ENCODE results near the gene MYRIP.

Gene MYRIP

DNA sequence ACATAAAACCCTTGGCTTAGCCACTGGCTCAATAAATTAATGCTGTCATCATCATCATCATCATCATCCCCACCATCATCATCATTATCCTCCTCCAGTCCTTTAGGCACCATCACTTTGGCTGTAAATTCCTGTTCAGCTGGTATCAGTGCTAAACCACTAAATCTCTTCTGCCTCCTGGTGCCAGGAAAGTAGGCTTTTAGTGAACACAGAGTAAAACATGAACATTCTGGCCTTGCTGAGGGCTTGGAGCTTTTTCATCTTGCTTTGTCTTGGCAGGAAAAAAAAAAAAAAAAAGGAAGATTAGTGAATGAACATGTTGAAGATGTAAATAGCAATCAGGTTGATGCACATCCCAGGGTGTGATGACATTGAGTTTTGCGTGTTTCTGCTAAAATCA is 432.8 kb downstream of the MYRIP start:
- TF ChIP-seq, protein P1, sequence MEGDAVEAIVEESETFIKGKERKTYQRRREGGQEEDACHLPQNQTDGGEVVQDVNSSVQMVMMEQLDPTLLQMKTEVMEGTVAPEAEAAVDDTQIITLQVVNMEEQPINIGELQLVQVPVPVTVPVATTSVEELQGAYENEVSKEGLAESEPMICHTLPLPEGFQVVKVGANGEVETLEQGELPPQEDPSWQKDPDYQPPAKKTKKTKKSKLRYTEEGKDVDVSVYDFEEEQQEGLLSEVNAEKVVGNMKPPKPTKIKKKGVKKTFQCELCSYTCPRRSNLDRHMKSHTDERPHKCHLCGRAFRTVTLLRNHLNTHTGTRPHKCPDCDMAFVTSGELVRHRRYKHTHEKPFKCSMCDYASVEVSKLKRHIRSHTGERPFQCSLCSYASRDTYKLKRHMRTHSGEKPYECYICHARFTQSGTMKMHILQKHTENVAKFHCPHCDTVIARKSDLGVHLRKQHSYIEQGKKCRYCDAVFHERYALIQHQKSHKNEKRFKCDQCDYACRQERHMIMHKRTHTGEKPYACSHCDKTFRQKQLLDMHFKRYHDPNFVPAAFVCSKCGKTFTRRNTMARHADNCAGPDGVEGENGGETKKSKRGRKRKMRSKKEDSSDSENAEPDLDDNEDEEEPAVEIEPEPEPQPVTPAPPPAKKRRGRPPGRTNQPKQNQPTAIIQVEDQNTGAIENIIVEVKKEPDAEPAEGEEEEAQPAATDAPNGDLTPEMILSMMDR (IDR thresholded peaks at IDR 0.05; ENCODE audit: low read depth, low read length) = no peak
- DNase-seq (ENCODE audit: extremely low read depth, low read depth) = no peak

DNA sequence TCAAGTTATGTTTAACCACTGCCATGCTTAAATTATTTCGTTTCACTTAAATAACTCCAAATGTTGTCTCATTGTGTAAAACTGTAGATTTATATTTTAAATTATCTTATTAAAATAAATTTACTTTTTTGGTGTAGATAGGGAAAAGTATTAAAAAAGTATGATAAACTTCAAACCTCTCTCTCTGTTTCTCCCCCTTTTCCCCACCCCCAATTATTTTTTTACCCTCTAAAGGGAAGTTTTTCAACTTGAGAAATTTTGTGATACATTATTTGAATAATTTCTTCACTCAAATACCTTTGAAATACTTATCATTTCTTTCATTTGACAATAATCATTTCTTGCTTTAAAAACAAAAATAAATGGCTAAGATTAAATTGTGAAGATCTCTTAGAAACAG is 433.2 kb downstream of the MYRIP start:
- TF ChIP-seq, protein P1 (IDR thresholded peaks at IDR 0.05; ENCODE audit: low read depth, low read length) = no peak
- DNase-seq (ENCODE audit: extremely low read depth, low read depth) = no peak

DNA sequence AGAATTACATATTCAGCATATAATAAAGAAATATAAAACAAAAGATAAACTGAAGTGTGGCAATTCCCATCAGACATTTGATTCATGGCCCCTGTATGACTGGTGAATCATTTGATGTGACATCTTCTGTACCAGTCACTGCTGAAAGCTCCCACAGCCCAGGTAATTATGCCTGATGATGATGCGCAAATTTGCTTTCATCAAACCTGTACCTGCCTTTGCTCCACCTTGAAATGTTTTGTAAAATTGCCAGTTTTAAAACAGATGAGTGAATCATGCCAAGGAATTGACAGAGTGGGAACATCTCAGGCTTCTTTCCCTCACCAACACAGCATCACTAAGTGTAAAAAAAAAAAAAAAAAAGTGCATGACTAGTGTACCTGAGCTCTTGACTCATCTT is 433.6 kb downstream of the MYRIP start:
- TF ChIP-seq, protein P1 (IDR thresholded peaks at IDR 0.05; ENCODE audit: low read depth, low read length) = no peak
- DNase-seq (ENCODE audit: extremely low read depth, low read depth) = no peak

DNA sequence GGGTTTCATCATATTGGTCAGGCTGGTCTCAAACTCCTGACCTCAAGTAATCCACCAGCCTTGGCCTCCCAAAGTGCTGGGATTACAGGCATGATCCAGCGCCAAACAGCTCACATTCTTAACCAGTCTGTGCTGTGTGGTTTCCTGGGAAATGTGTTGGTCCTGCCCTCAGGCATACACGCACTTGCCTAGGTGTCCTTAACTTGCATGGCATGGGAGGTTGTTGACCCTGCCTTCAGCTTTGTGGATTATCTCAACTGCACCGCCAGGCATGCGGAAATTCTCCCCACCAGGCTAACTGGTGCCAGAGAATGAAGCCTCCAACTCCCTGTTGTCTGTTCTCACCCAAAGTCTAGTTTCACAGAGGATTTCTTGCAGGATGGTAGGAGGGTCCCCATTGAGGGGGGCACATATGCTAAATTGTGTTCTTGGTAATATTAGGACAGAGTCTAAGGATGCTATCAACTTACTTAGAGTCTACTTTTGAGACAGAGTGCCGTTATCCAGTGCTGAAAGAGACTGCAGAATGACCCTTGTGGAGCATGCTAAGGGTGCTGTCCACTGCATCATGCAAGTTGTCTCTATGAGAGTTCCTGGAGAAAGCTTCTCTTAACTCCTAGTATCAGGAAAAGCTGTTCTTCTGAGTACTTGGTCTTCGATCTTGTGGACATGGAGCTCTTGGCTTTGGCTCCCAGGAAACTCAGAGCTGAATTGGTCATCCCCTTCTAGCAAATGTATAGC is 438.5 kb downstream of the MYRIP start:
- no peak for DNase-seq (ENCODE audit: extremely low read depth, low read depth)
- TF ChIP-seq, protein P1 (IDR thresholded peaks at IDR 0.05; ENCODE audit: low read depth, low read length) = no peak

DNA sequence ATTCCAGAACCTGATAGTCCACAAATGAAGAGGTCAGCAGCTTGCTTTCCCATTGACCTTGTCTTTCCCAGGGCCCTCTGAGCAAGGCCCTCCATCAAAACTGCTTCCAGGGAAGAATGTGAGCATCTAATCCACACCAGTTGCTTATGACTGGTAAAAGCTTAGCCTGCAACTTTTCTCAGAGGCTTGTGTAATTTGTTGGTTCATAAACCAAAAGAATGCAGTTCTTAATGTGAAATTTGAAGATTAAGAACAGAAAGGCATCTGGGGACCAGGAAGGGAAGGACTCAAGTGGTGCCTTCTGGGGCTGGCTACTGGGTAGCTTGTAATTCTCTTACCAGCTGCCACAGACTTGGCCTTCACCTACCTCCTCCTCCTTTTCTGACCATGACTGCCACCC is 439.2 kb downstream of the MYRIP start:
- DNase-seq (ENCODE audit: extremely low read depth, low read depth) = no peak
- TF ChIP-seq, protein P1 (IDR thresholded peaks at IDR 0.05; ENCODE audit: low read depth, low read length) = no peak

DNA sequence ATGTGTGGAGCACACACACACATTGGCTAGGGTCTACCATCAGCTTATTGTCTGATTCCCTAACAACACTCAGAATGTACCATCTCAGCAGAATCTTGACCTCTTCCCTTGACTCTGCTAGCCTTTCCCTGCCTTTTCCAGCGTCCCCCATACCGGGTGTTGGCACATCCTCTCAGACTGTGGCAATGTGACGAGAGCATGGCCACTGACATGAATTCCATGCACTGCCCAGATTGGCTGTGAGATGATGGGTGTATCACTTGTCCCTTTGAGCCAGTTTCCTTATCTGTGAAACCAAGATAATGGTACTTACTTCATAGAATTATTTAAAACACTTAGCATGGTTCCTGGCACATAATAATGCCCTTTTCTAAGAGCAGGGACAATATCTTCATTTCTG is 439.8 kb downstream of the MYRIP start:
- TF ChIP-seq, protein P1 (IDR thresholded peaks at IDR 0.05; ENCODE audit: low read depth, low read length) = no peak
- DNase-seq (ENCODE audit: extremely low read depth, low read depth) = no peak

DNA sequence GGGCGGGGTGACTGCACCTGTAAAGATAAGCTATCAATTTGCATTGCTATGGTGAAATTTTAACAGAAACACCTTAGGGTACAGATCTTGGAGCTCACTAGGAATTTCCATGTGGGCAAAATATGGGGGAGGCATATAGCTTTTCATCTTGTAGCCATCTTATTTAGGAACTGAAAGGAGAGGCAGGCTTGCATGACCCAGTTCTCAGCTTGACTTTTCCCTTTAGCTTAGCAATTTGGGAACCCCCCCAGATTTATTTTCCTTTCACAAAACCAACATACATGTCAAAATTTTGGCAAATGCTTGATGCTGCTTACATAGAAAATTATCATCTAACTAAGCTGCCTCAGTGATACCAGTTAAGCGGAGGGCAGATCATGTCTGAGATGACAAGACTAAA is 445.1 kb downstream of the MYRIP start:
- DNase-seq (ENCODE audit: extremely low read depth, low read depth) = no peak
- TF ChIP-seq, protein P1 (IDR thresholded peaks at IDR 0.05; ENCODE audit: low read depth, low read length) = no peak
